Spinal cord (tissue), 10 donors: ENCODE data around the gene GRIK4. TPM values are rescaled to one million over a fixed set of nuclear protein-coding genes. Genes with fewer than 3 reads are reported as not detected.

Source experiments
- DNase-seq, 6 donors: peaks; one replicate each; pipeline versions ENCODE4 v3.0.0 to v3.0.0-alpha.2; 2013 to 2015; ENCODE audit warnings: low spot score in 6 of 6, low read depth in 4 of 6
- H3K27ac ChIP-seq: one replicate; pipeline ENCODE4 v1.5.1; 2013; ENCODE audit warnings: low read depth, low read length, control low read depth
- H3K27me3 ChIP-seq: one replicate; pipeline ENCODE4 v1.6.1; 2013; ENCODE audit warnings: low read length; ENCODE audit not compliant: control insufficient read depth, insufficient read depth
- H3K36me3 ChIP-seq: one replicate; pipeline ENCODE4 v1.6.1; 2013; ENCODE audit warnings: low read length; ENCODE audit not compliant: control insufficient read depth, insufficient read depth
- H3K4me1 ChIP-seq: one replicate; pipeline ENCODE4 v1.6.1; 2013; ENCODE audit warnings: low read length; ENCODE audit not compliant: control insufficient read depth, insufficient read depth
- H3K4me3 ChIP-seq: one replicate; pipeline ENCODE4 v1.5.1; 2013; ENCODE audit warnings: low read depth, low read length, control low read depth
- H3K9me3 ChIP-seq: one replicate; pipeline ENCODE4 v1.6.1; 2013; ENCODE audit warnings: low read length; ENCODE audit not compliant: control insufficient read depth, insufficient read depth
- WGBS: methylation state at CpG from one replicate; pipeline ENCODE4 v1.1.5; 2013; ENCODE audit warnings: missing lambda C conversion rate; ENCODE audit not compliant: insufficient coverage; 5-methylcytosine and 5-hydroxymethylcytosine counted together
- polyA plus RNA-seq, 2 donors: library from polyadenylated mRNA; unstranded; fragments of 120-200 nt; gene quantifications; one replicate each; pipeline ENCODE4 v1.2.1, GENCODE V29; 2013; ENCODE audit not compliant: insufficient read length in 2 of 2
- total RNA-seq, 2 donors: library from RNA; depleted of rRNA in 1 of 2; stranded (reverse); fragments of 120-200 nt in 1 of 2; fragments of >200 nt in 1 of 2; gene quantifications; one replicate each; pipeline versions ENCODE4 v1.2.3 to v1.2.4, GENCODE V29; 2013 to 2014
- donor health status: healthy.

Gene GRIK4
- total and polyA plus RNA-seq, 4 donors, result 5.2 to 23.2 (median 12.3) TPM

GRCh38 chr11:120723751-120724150 is 212.2 kb downstream of the GRIK4 start:
- Histone ChIP-seq H3K27me3 (no peaks in the 10 kb centered on the region), H3K27ac (no peak overlapping the region), H3K36me3 (no peaks in the 10 kb centered on the region), H3K4me1 (peaks cover 4% of the 10 kb centered on the region), H3K4me3 (no peak overlapping the region), H3K9me3 (peaks cover 4% of the 10 kb centered on the region)
- WGBS, result no CpG with 5 or more reads among the region's 4 CpGs
- no peak for DNase-seq

GRCh38 chr11:120727752-120728151 is 216.2 kb downstream of the GRIK4 start:
- no peak for DNase-seq
- no peak overlapping the region for H3K27ac ChIP-seq
- no peaks in the 10 kb centered on the region for H3K4me1 ChIP-seq
- no peaks in the 10 kb centered on the region for H3K36me3 ChIP-seq
- peaks cover 4% of the 10 kb centered on the region for H3K9me3 ChIP-seq
- no peaks in the 10 kb centered on the region for H3K27me3 ChIP-seq
- H3K4me3 ChIP-seq, result no peak overlapping the region

- 72% methylated on average over 4 of the region's 4 CpGs for WGBS
- peaks cover 15% of the 10 kb centered on the region for H3K4me1 ChIP-seq
- DNase-seq, result no peak
Observed at GRCh38 chr11:120735035-120735434, 223.5 kb downstream of the GRIK4 start.

GRCh38 chr11:120738516-120739046 is 227.0 kb downstream of the GRIK4 start:
- Histone ChIP-seq H3K27ac (no peak overlapping the region), H3K4me1 (peaks cover 24% of the 10 kb centered on the region)
- WGBS, result 31% methylated on average over 7 of the region's 10 CpGs

More at GRCh38 chr11:120735035-120735434, 223.5 kb downstream of the GRIK4 start:
- Histone ChIP-seq H3K9me3 (no peaks in the 10 kb centered on the region), H3K4me3 (no peak overlapping the region), H3K27me3 (no peaks in the 10 kb centered on the region), H3K27ac (no peak overlapping the region), H3K36me3 (no peaks in the 10 kb centered on the region)

GRCh38 chr11:120739780-120740179 is 228.2 kb downstream of the GRIK4 start:
- Histone ChIP-seq H3K4me3 (no peak overlapping the region), H3K36me3 (no peaks in the 10 kb centered on the region)

More at GRCh38 chr11:120738516-120739046, 227.0 kb downstream of the GRIK4 start:
- peak in 1 of 6 donors; percentile 40 for DNase-seq
- Histone ChIP-seq H3K9me3 (no peaks in the 10 kb centered on the region), H3K36me3 (no peaks in the 10 kb centered on the region), H3K27me3 (no peaks in the 10 kb centered on the region), H3K4me3 (no peak overlapping the region)

GRCh38 chr11:120740380-120740779 is 228.8 kb downstream of the GRIK4 start:
- no peak overlapping the region for H3K4me3 ChIP-seq
- 58% methylated on average over 3 of the region's 3 CpGs for WGBS
- H3K4me1 ChIP-seq, result peaks cover 32% of the 10 kb centered on the region
- H3K27me3 ChIP-seq, result no peaks in the 10 kb centered on the region
- H3K27ac ChIP-seq, result no peak overlapping the region
- no peaks in the 10 kb centered on the region for H3K36me3 ChIP-seq
- no peaks in the 10 kb centered on the region for H3K9me3 ChIP-seq
- peak in 1 of 6 donors; percentile 45 for DNase-seq

More at GRCh38 chr11:120739780-120740179, 228.2 kb downstream of the GRIK4 start:
- Histone ChIP-seq H3K27ac (no peak overlapping the region), H3K27me3 (no peaks in the 10 kb centered on the region), H3K9me3 (no peaks in the 10 kb centered on the region), H3K4me1 (peaks cover 32% of the 10 kb centered on the region)
- WGBS, result 62% methylated on average over 3 of the region's 3 CpGs
- DNase-seq, result no peak

GRCh38 chr11:120744016-120744994 is 232.8 kb downstream of the GRIK4 start:
- Histone ChIP-seq H3K27me3 (no peaks in the 10 kb centered on the region), H3K4me1 (peaks cover 45% of the 10 kb centered on the region), H3K9me3 (no peaks in the 10 kb centered on the region), H3K4me3 (no peak overlapping the region), H3K36me3 (no peaks in the 10 kb centered on the region), H3K27ac (peak overlapping the region; percentile 22)
- DNase-seq, result peak in 2 of 6 donors; percentile 72 to 83
- WGBS, result 61% methylated on average over 4 of the region's 14 CpGs

- Histone ChIP-seq H3K36me3 (no peaks in the 10 kb centered on the region), H3K4me1 (peaks cover 52% of the 10 kb centered on the region), H3K4me3 (no peak overlapping the region), H3K27ac (no peak overlapping the region), H3K27me3 (no peaks in the 10 kb centered on the region), H3K9me3 (no peaks in the 10 kb centered on the region)
- DNase-seq, result no peak
- WGBS, result 100% methylated on average over 1 of the region's 3 CpGs
Observed at GRCh38 chr11:120746376-120746775, 234.8 kb downstream of the GRIK4 start.

- WGBS, result 67% methylated on average over 2 of the region's 12 CpGs
- DNase-seq, result peak in 2 of 6 donors; percentile 73 to 74
- no peaks in the 10 kb centered on the region for H3K9me3 ChIP-seq
- no peaks in the 10 kb centered on the region for H3K36me3 ChIP-seq
- no peak overlapping the region for H3K4me3 ChIP-seq
- no peaks in the 10 kb centered on the region for H3K27me3 ChIP-seq
- peaks cover 59% of the 10 kb centered on the region for H3K4me1 ChIP-seq
- H3K27ac ChIP-seq, result no peak overlapping the region
Observed at GRCh38 chr11:120746836-120747609, 235.5 kb downstream of the GRIK4 start.
